ENCODE results near the gene NUP133.

Gene NUP133

DNA sequence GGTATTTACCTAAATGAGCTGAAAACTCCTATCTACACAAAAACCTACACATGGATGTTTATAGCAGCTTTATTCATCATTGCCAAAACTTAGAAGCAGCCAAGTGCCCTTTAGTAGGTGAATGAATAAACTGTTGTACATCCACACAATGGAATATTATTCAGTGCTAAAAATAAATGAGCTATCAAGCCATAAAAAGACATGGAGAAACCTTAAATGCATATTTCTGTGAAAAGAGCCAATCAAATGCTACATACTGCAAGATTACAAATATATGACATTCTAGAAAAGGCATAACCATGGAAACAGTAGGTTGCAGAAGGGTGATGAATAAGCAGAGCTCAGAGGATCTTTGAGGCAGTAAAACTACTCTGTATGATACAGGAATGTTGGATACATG is 27.1 kb upstream of the NUP133 start:
- CTCF ChIA-PET, result interaction anchor here (0.6 to 1.1 kb wide), 4 partner anchors 24 to 223 kb away, joined by 3 to 5 read pairs (median 4); partner anchors contain the start of gene ABCB10
- Histone ChIP-seq H3K4me1 (ENCODE audit: control insufficient read depth, insufficient read depth, low read length) (no peaks in the 10 kb centered on the region), H3K4me3 (ENCODE audit: low read depth, low read length) (no peak overlapping the region), H3K36me3 (ENCODE audit: control insufficient read depth in 2 of 2, insufficient read depth in 1 of 2, low read length in 2 of 2) (peaks cover 73 to 85% of the 10 kb centered on the region in 2 experiments), H3K9me3 (ENCODE audit: control insufficient read depth, insufficient read depth, low read depth, low read length) (no peaks in the 10 kb centered on the region), H3K27ac (ENCODE audit: extremely low read depth, low read depth, low read length) (no peak overlapping the region)
- TF ChIP-seq YY1 (tag by site-specific recombination; IDR thresholded peaks at IDR 0.05), result no peak
- TF ChIP-seq ZNF202 (tag by site-specific recombination; IDR thresholded peaks at IDR 0.05; ENCODE audit: borderline replicate concordance), result no peak
- TF ChIP-seq ZSCAN30 (tag by site-specific recombination; IDR thresholded peaks at IDR 0.05), result no peak
- no peak for TF ChIP-seq ZNF530 (tag by site-specific recombination; IDR thresholded peaks at IDR 0.05; ENCODE audit: low read depth)
- TF ChIP-seq, protein P1, sequence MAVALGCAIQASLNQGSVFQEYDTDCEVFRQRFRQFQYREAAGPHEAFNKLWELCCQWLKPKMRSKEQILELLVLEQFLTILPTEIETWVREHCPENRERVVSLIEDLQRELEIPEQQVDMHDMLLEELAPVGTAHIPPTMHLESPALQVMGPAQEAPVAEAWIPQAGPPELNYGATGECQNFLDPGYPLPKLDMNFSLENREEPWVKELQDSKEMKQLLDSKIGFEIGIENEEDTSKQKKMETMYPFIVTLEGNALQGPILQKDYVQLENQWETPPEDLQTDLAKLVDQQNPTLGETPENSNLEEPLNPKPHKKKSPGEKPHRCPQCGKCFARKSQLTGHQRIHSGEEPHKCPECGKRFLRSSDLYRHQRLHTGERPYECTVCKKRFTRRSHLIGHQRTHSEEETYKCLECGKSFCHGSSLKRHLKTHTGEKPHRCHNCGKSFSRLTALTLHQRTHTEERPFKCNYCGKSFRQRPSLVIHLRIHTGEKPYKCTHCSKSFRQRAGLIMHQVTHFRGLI (tag by site-specific recombination; IDR thresholded peaks at IDR 0.05), result no peak
- TF ChIP-seq ZNF707 (tag by site-specific recombination; IDR thresholded peaks at IDR 0.05), result no peak
- TF ChIP-seq ZNF792 (tag by site-specific recombination; IDR thresholded peaks at IDR 0.05), result no peak
- no peak for TF ChIP-seq ZNF350 (tag by site-specific recombination; IDR thresholded peaks at IDR 0.05)
- TF ChIP-seq PRDM4 (tag by site-specific recombination; IDR thresholded peaks at IDR 0.05), result no peak
- no peak for TF ChIP-seq KLF10 (tag by site-specific recombination; IDR thresholded peaks at IDR 0.05)
- no peak for TF ChIP-seq ZNF658 (tag by site-specific recombination; IDR thresholded peaks at IDR 0.05)
- no peak for TF ChIP-seq ZNF571 (tag by site-specific recombination; IDR thresholded peaks at IDR 0.05)
- TF ChIP-seq PRDM10 (tag by site-specific recombination; IDR thresholded peaks at IDR 0.05), result no peak
- TF ChIP-seq ZBTB48 (tag by site-specific recombination; IDR thresholded peaks at IDR 0.05), result no peak
- no peak for TF ChIP-seq ZNF112 (tag by site-specific recombination; IDR thresholded peaks at IDR 0.05)
- TF ChIP-seq ZNF324 (tag by site-specific recombination; IDR thresholded peaks at IDR 0.05), result no peak
- no peak for TF ChIP-seq ZBTB20 (tag by site-specific recombination; IDR thresholded peaks at IDR 0.05)
- no peak for TF ChIP-seq ZNF621 (tag by site-specific recombination; IDR thresholded peaks at IDR 0.05)
- POLR2A ChIA-PET, result no interaction called here

DNA sequence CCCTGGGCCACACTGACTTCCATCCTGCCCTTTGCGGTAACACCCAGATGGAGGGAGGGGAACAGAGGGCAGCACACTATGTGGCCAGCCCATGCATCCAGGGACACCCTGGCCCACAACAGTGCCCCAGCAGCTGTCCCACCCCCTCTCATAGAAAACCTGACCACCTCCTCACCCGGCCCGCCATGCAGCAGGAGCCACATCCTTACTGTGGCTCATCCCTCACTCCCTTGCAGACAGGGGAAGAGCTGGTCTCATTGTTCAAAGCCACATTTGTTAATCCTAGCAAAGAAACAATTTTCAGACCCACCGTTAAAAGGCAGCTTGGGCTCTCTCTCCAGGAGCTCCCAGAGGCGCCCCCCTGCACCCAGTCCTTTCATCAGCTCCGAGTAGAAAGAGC is 23.2 kb upstream of the NUP133 start:
- TF ChIP-seq ZNF423 (tag by site-specific recombination; IDR thresholded peaks at IDR 0.05) (no peak), ZNF776 (tag by site-specific recombination; IDR thresholded peaks at IDR 0.05; ENCODE audit: borderline replicate concordance) (no peak), ZNF121 (tag by site-specific recombination; IDR thresholded peaks at IDR 0.05) (no peak), ZNF791 (tag by site-specific recombination; IDR thresholded peaks at IDR 0.05) (no peak), ZNF23 (tag by site-specific recombination; IDR thresholded peaks at IDR 0.05; ENCODE audit: borderline replicate concordance) (no peak), PBX3 (CRISPR knock-in tag; IDR thresholded peaks at IDR 0.05) (no peak), YY1 (tag by site-specific recombination; IDR thresholded peaks at IDR 0.05) (no peak), ZNF530 (tag by site-specific recombination; IDR thresholded peaks at IDR 0.05; ENCODE audit: low read depth) (no peak), ZNF148 (tag by site-specific recombination; IDR thresholded peaks at IDR 0.05; ENCODE audit: borderline replicate concordance) (no peak)
- H3K9me3 ChIP-seq (ENCODE audit: control insufficient read depth, insufficient read depth, low read depth, low read length), result no peaks in the 10 kb centered on the region
- ChIA-PET POLR2A (interaction anchor here (0.6 to 0.7 kb wide), 2 partner anchors 24 to 674 kb away, joined by 3 to 6 read pairs; no protein-coding TSS in a partner anchor), CTCF (interaction anchor here (1.0 to 2.4 kb wide), 2 partner anchors 16 to 19 kb away, joined by 3 to 7 read pairs; no protein-coding TSS in a partner anchor)
- H3K4me1 ChIP-seq (ENCODE audit: control insufficient read depth, insufficient read depth, low read length), result no peaks in the 10 kb centered on the region
- peaks cover 50 to 81% of the 10 kb centered on the region in 2 experiments for H3K36me3 ChIP-seq (ENCODE audit: control insufficient read depth in 2 of 2, insufficient read depth in 1 of 2, low read length in 2 of 2)
- no peak overlapping the region for H3K4me3 ChIP-seq (ENCODE audit: low read depth, low read length)
- no peak overlapping the region for H3K27ac ChIP-seq (ENCODE audit: extremely low read depth, low read depth, low read length)
